MV-4-11 (cell line): ENCODE results near the gene INTU.
A peak's percentile ranks its signal among the peaks of the same experiment; 100 is the strongest.
"Not testable (repeated sequence)": the region's sequence is repeated elsewhere in the genome, so short reads cannot be mapped to it uniquely, and the experiment has no call there.

Source experiments
- DNase-seq: peaks from one replicate; lab custom pipeline; 2025; lab: John Stamatoyannopoulos, UW

Gene INTU

DNA sequence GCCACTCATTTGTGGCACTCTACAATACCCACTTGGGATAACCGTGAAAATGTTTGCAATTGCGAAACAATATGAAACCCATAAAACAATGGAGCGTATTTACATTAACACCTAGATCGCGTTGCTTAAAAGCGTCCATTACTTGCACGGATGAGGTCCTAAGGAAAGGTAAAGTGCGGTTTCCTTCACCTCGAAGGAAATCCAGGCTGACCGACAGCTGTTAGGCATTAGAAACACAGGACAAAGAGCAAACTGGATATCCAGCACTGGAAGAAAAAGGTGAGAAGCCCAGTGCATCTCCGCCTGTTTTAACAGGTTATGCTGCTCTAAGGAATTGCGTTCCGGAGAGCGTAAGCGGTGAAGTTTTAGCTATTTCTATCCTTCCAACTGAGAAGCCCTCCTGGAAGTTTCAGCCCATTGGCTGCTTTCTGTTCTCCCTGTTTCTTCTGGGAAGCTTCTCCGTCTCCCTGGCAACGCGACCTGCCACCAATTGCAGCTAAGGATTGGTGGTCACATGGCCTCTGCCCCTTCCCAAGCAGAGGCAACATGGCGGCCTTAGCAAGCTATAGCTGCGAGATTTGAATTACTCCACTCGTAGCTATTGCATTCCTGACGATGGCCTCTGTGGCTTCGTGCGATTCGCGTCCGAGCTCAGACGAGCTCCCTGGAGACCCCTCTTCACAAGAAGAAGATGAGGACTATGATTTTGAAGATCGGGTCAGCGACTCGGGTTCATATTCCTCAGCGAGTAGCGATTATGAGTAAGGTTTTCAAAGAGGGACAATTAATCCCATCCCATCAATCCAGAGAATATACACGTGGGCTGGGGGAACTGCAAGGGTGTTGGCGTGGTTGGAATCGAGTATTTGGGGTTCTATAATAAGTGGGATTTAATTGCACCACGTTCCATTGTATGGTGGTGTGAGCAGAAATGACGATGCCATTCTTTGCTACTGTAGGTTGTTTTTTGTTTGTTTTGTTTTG lies at the start of gene INTU:
Gene INTU (plus strand): TSS at position 538 of the 984 bp plus-strand sequence. CDS start 78 bp downstream, at position 616.
- DNase-seq = peak; percentile 91

DNA sequence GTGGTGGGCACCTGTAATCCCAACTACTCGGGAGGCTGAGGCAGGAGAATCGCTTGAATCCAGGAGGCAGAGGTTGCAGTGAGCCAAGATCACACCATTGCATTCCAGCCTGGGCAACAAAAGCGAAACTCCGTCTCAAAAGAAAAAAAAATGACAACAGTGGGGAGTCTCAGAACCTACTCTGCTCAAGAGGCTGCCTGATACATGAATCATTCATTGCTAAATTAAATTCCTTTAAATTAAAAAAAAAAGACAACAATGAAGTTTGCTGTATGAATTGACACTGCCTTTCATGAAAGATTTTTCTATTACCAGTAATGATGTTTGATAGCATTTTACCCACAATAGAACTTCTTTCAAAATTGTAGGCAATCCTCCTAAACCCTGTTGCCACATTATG lies 46.3 kb upstream of the INTU start:
- DNase-seq = not testable (repeated sequence)

DNA sequence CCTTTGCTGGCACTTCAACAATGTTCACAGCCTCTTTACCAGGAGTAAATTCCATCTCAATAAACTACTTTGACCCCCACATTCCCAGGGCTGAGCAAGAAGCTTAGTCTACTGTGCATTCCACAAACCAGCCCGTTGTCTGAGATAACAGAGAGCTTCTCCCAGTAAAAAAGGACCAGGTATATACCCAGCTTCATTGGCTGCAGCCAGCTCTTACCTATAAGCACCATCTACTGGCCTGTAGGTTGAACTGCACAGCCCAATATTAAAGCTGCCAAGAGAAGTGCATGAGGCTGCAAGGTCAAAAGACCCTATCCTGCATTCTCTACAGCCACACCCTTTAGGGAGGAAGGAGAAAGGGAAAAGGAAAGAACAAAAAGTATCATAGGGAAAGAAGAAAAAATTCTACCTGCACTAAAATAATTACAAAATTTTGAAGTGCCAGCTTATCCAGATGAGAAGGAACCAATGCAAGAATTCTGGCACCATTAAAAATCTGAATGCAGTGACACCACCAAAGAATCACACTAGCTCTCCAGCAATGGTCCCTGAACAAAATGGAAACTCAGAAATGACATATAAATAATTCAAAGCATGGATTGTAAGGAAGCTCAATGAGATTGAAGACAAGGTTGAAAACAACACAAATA lies 45.7 kb upstream of the INTU start:
- peak; percentile 7 for DNase-seq

DNA sequence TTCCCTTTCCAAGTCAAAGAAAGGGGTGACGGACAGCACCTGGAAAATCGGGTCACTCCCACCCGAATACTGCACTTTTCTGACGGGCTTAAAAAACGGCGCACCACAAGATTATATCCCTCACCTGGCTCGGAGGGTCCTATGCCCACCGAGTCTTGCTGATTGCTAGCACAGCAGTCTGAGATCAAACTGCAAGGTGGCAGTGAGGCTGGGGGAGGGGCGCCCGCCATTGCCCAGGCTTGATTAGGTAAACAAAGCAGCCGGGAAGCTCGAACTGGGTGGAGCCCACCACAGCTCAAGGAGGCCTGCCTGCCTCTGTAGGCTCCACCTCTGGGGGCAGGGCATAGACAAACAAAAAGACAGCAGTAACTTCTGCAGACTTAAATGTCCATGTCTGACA lies 43.6 kb upstream of the INTU start:
- not testable (repeated sequence) for DNase-seq

DNA sequence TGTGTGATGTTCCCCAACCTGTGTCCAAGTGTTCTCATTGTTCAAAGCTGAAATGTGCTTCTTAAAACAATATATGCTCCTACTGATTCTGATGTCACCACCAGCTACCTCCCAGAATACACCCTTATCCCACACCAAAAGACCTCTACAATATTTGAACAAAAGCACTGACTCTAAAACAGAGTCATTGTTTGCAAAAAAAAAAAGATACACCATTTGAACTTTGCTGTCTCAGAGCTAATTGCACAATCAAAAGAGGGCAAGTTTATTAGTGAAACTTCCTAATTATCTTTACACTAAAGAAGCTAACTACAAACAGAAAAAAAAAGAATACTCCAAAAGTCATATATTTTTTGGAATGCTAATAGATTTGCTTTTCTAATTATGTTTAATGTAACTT lies 34.1 kb upstream of the INTU start:
- DNase-seq = no peak

DNA sequence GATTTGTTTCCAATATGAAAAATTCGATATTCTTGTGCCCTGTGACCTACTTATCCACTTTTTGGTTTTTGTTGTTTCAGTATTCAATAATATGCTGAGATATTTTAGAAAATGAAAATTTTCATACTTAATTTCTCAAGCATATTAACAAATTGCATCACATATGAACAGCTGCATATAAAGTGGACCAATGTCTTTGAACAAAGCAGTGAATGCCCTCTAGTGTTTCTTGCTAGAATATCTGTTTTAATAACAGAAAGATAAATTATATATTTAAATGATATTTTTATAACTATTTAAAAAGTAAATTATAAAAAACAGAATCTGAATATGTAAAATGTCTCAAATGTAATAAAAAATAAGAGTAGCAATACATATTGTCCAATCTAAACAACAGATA lies 31.7 kb upstream of the INTU start:
- no peak for DNase-seq

DNA sequence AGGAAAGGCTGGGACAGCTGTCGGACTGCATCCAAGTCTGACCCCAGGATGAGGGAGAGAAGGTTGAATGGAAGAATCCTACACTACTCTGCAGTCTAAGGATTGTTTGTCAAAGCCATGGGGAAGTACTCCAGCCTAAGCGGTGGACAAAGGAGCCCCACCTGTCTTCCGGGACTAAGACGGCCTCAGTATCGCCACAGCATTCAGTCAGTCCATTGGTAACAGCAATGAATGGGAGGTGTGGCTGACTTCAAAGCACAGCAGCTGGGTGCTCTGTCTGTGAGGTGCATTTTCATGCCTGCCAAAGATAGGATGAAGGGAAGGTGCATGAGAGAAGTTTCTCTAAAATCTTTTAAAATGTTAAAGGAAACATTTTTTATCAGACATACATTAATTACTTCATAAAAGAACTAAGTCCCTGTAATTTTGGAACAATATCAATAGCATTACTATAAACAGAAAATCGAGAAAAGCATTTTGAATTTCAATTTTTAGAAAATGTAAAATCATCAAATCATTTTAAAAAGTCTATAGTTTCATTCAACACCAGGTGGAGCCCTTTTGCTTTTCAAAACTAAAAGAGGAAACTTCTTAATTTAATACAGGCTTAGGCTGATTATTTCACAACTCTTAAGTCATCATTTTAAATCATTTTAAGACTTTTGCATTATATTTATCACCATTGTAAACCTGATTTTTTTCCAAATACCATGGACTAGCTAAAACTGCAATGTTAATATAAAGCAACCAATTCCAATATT lies 27.6 kb upstream of the INTU start:
- peak; percentile 53 for DNase-seq

DNA sequence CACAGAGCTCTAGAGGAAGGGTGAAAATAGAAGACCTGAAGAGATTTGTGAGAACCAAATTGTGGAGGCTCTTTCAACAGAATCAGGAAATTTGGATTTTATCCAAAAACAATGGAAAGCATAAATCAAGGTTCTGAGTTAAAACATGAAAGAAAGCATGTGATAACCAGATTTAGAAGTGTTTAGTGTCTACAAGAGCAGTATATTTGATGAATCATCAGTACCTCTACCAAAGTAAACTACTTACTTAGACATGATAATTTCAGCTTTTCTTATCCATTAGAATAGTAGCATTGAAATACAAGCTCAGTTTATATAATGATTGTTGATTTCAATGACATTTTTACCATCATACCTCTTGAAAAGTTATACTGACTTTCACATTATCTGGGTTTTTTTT lies 25.9 kb upstream of the INTU start:
- DNase-seq = no peak

DNA sequence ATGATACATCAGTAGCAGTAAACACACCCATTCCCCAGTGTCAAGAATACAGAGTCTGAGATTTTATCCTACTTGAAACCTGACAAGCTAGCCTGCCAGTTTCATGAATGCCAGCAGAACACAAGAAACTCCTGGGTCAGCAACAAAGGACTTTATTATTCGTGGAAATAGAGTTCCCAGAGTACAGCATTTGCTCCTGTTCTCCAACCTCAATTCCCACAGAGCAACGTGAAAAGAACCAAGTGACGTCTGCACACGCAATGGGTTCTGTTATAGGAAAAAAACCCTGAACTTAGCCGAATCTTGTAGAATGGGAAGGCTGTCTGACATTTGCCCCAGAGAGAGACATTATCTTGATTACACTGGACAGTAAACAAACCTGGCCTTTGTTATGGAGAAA lies 23.3 kb upstream of the INTU start:
- no peak for DNase-seq

DNA sequence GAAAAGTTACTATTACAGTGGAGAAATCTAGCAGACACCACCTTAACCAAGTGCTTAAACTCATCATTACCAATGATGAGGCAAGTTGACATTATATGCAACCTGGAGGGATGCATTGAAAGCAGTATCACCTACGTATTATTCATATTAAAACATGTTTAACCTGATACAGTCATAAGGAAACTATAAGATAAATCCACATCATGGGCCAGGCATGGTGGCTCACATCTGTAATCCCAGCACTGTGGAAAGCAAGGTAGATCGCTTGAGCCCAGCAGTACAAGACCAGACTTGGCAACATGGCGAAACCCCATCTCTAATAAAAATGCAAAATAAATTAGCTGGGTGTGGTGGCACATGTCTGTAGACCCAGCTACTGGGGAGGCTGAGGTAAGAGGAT lies 22.3 kb upstream of the INTU start:
- DNase-seq = no peak

DNA sequence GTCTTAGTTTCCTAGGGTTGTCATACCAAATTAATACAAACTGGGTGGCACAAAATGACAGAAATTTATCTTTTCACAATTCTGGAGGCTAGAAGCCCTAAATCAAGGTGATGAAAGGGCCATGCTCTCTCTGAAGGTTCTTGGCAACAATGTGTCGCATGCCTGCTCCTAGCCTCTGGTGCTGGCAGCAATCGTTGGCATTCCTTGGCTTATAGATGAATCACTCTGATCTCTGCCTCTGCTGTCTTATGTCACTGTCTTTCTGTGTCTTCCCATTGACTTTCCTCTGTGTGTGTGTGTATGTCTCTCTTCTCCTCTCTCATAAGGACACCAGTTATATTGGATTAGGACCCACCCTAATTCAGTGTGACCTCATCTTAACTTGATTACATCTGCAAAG lies 15.9 kb upstream of the INTU start:
- DNase-seq = no peak

DNA sequence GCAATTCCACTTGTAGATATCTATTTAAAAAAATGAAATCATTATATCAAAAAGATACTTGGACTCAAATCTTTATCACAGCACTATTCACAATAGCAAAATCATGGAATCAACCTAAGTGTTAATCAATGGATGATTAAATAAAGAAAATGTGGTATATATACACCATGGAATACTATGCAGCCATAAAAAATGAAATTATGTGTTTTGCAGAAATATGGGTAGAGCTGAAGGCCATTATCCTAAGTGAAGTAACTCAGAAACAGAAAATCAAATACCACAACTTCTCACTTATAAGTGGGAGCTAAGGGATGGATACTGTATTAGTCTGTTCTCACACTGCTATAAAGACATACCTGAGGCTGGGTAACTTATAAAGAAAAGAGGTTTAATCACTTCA lies 14.3 kb upstream of the INTU start:
- DNase-seq = no peak

DNA sequence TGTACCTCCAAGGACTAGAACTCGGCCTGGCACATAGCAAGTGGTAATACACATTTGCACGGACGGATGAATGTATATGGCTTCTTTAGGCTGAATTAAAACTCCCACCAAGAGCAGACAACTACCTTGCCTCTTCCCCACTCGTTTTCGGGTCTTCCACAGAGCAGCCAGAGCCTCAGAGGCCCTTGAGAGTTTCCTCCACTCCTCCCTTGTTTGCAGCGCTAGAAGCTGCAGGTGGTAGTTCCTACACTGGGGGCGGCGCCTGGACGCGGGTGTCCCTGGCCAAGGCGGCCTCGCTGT lies 10.2 kb upstream of the INTU start:
- no peak for DNase-seq

DNA sequence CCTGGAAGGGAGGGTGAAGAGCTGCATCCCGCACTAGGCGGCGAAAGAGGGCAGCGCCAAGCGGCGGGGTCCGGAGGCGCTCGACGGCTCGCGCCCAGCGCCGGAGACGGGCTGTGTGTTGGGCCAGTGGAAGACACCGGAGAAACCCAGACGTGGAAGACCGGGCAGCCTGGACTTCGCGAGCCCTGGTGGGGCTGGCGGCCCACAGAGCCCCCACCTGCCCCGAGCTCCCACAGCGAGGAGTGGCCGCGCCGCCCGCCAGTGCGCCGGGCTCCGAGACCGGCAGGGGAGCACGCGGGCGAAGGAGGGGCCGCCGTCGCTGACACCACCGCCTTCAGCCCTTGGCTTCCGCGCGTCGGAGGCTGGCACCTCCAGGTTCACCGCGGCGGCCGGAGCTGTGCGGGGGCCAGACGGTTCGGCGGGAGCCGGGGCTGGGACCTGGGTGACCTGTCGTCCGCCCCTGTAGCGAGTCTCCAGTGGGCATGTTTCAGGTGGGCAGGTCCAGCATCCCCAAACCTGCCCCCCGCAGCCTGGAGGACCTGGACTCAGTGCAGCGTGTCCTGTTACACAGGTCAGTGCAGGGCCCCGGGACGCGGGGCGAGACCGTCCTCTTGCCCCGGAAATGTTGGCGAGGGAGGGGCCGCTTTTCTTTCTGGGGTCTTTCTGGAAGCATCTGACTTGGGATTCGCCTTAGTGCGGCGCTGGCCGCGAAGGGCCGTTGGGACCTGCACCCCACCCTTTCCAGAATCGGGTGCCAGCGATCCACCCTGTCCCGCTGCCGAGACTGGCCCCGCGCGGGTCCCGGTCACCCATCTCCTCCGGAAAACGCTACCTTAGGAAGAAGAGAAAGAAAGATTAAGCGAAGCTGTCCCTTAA lies 9.6 kb upstream of the INTU start:
- DNase-seq = no peak

DNA sequence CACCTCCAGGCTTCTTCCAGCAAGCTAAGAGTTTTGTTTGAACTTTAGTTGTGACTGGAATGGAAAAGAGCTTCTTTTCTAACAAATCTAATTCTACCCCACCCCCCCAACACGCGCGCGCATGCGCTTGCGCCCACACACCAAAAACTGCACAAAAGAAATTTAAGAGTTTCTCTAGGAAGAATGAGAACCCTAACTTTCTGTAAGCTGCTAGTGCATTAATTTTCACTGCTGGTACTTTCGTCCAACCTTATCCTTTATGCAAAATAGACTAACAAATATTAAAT lies 9.0 kb upstream of the INTU start:
- no peak for DNase-seq

DNA sequence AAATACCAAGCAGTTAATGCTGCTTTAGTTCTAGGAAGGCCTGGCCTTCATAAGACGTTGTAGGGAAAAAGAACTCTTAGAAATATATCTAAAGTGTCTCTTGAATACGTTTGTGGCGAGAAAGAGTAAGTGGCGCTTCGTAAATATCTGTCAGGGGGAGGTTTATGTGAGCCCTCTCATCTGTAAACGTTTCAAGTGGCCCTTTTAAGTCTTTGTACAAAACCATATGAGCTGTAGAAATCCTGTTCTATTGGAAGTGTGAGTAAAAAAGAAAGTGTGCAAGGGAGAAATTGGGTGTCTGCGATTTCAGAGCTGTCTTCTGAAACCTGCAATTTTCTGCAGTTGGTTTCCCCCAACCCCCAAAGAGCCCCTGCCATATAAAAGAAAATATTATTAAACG lies 8.6 kb upstream of the INTU start:
- no peak for DNase-seq

DNA sequence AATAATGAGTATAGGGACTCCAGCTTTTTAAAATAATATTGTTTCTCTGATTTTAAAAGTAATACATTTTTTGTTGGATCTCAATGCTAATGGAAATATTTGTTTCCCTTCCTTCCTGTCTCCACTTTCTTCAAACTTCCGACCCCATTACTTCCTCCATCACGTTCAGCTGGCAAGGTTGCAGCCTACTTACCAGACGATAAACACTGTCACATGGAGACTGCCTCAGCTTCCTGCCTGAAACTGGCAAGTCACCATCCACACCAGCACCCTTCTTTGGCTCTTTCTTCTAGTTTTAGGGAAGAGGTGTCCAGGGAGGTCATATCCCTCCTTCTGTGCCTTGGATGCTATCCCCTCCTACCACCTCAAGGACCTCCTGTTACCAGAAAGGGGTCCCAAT lies 3.4 kb upstream of the INTU start:
- DNase-seq = peak; percentile 45

DNA sequence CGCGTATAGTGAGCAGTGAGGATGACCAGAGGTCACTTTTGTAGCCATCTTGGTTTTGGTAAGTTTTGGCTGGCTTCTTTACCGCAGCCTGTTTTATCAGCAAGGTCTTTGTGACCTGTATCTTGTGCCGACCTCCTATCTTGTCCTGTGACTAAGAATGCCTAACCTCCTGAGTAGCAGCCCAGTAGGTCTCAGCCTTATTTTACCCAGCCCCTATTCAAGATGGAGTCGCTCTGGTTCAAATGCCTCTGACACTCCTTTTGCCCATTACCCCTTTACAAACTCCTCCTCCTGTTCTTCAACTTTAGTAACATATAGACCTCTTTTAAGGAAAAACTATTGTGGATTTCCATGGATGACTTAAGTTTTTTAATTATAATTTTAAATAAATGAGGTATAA lies 2.6 kb upstream of the INTU start:
- DNase-seq = no peak

DNA sequence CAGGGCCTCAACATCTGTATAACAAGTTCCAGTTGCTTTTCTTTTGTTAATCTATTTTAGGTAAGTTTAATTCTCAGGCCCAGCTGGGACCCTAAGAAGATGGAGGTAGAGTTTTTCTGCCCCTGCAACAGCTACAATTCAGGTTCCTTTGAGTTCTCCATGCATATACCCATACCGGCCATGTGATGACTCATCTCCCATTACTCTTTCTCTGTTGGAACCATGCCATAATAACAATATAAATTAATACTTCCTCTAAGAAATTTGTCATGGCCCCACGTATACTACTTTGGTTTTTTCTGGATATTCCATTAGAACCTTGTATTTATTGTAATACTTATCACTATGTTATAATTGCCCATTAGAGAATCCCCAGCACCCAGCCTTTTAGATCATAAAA lies 1.3 kb upstream of the INTU start:
- DNase-seq = no peak

DNA sequence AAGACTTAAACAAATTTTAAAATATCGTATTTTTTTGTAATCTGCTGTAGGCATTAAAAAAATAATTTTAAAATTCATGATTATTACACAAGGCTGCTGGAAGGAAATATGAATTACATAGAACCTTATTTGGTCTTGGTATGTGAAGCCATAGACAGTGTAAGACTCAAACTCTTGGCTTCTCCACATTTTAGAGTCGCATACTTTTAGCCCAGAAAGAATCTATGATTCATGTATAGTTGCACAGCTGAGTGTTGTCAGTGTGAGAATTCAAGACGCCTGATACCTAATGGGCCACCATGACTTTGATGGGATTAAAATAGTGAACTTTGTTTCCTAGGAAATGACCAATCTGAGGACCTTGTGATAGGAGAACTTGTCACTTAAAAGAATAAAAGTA lies 1.4 kb downstream of the INTU start:
- DNase-seq = no peak

DNA sequence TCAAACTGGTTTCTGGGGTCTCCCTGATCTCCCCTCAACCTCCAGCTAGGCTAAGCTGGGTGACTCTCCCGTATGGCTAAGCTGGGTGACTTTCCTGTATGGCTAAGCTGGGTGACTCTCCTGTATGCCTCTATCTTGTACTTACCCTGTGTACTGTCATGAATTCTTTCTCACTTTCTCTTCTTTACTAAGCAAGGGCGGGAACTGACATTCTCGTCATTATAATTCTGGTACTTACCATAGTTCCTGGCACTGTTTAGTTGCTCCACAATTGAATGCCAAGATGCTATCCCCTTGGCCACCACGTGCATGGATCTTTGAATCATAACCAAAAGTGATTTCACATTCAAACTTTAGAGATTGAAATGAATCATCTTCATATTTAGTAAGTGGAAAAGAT lies 8.8 kb downstream of the INTU start:
- no peak for DNase-seq

DNA sequence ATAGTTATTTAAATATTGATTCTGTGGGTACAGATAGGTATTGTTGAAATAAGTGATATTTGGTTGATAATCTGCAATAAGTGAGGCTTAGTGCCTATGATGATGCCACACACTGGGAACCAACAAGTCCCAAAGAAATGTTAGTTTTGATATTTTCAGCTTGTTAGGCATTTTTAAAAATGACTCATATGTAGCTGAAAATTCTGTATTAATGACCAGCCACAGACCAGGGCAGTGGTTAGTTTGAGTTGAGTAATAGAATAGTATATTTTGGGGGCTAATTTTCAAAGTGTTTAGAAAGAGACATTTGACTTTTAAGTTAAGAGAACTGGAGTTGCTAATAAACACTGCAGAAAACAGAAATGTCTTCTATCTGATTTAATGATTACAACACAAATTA lies 9.4 kb downstream of the INTU start:
- DNase-seq = no peak
